Fibroblast of lung (primary cell): ENCODE data around the gene MUC2. TPM values are rescaled to one million over a fixed set of nuclear protein-coding genes. Genes with fewer than 3 reads are reported as not detected.

Experiments
- DNase-seq, 2 donors: peaks; one replicate each; pipeline versions ENCODE4 v3.0.0 to v3.0.0-alpha.2; 2010; ENCODE audit warnings: low read depth in 2 of 2
- H2AFZ ChIP-seq: 2 replicates; pipeline ENCODE4 v1.5.1; 2012; ENCODE audit warnings: low read length, control low read depth, inconsistent platforms
- H3K27ac ChIP-seq: 2 replicates; pipeline ENCODE4 v1.5.1; 2011; ENCODE audit warnings: low read length, control low read depth; ENCODE audit not compliant: insufficient read depth
- H3K27me3 ChIP-seq: 2 replicates; pipeline ENCODE4 v1.5.1; 2011; ENCODE audit warnings: mild to moderate bottlenecking, low read length; ENCODE audit not compliant: control insufficient read depth, insufficient read depth
- H3K36me3 ChIP-seq: 2 replicates; pipeline ENCODE4 v1.5.1; 2011; ENCODE audit warnings: low read length; ENCODE audit not compliant: control insufficient read depth, insufficient read depth
- H3K4me1 ChIP-seq: 2 replicates; pipeline ENCODE4 v1.5.1; 2011; ENCODE audit warnings: low read length; ENCODE audit not compliant: control insufficient read depth, insufficient read depth; ENCODE audit errors: extremely low read depth
- H3K4me2 ChIP-seq: 2 replicates; pipeline ENCODE4 v1.5.1; 2011; ENCODE audit warnings: low read length, control low read depth; ENCODE audit not compliant: insufficient read depth; ENCODE audit errors: extremely low read depth
- H3K4me3 ChIP-seq, 4 experiments: fragments of 200-600 bp in 1 of 4; sonication (generic) in 1 of 4; replicated peaks in 1 of 4; 2 replicates each; pipeline ENCODE4 v1.5.1; 2011 to 2016; ENCODE audit warnings: low read length in 4 of 4, low read depth in 3 of 4, mild to moderate bottlenecking in 3 of 4, control low read depth in 2 of 4, inconsistent platforms in 1 of 4, mixed read lengths in 1 of 4; ENCODE audit not compliant: insufficient read depth in 1 of 4; ENCODE audit errors: control extremely low read depth in 1 of 4
- H3K79me2 ChIP-seq: 2 replicates; pipeline ENCODE4 v1.5.1; 2012; ENCODE audit warnings: mild to moderate bottlenecking, low read length, inconsistent platforms; ENCODE audit not compliant: control insufficient read depth, insufficient read depth
- H3K9ac ChIP-seq: 2 replicates; pipeline ENCODE4 v1.5.1; 2011; ENCODE audit warnings: mild to moderate bottlenecking, low read length, control low read depth; ENCODE audit not compliant: insufficient read depth
- H3K9me3 ChIP-seq: 2 replicates; pipeline ENCODE4 v1.5.1; 2012; ENCODE audit warnings: low read depth, low read length; ENCODE audit not compliant: control insufficient read depth, insufficient read depth
- H4K20me1 ChIP-seq: 2 replicates; pipeline ENCODE4 v1.5.1; 2011; ENCODE audit warnings: low read length; ENCODE audit not compliant: control insufficient read depth, insufficient read depth; ENCODE audit errors: extremely low read depth
- EZH2 ChIP-seq: IDR thresholded peaks from 2 replicates; pipeline ENCODE4 v1.5.1; 2012; ENCODE audit warnings: low read length, control low read depth, mild to moderate bottlenecking; ENCODE audit errors: missing control alignments
- polyA plus RNA-seq, 2 donors: library from polyadenylated mRNA; depleted of rRNA in 1 of 2; stranded (reverse) in 1 of 2; unstranded in 1 of 2; fragments of >200 nt; gene quantifications; 2 replicates each; pipeline ENCODE4 v1.2.1, GENCODE V29; 2011 to 2012; ENCODE audit warnings: missing spikeins in 1 of 2
- total RNA-seq: library from RNA; depleted of rRNA; stranded (reverse); fragments of >200 nt; gene quantifications from 2 replicates; pipeline ENCODE4 v1.2.1, GENCODE V29; 2014
- TF ChIP-seq, protein P1 (sequence below), 2 donors: IDR thresholded peaks in 1 of 2; conservative IDR thresholded peaks in 1 of 2; 1 replicate in 1 of 2; 2 replicates in 1 of 2; pipeline ENCODE4 v1.5.1; 2011 to 2012; ENCODE audit warnings: low read length in 2 of 2, control low read depth in 1 of 2, inconsistent platforms in 1 of 2, low read depth in 1 of 2, mild to moderate bottlenecking in 1 of 2

The MUC2 gene
- total and polyA plus RNA-seq, 2 donors (not counting 1 experiment from before 2014, with no cell fraction given): not detected

DNA sequence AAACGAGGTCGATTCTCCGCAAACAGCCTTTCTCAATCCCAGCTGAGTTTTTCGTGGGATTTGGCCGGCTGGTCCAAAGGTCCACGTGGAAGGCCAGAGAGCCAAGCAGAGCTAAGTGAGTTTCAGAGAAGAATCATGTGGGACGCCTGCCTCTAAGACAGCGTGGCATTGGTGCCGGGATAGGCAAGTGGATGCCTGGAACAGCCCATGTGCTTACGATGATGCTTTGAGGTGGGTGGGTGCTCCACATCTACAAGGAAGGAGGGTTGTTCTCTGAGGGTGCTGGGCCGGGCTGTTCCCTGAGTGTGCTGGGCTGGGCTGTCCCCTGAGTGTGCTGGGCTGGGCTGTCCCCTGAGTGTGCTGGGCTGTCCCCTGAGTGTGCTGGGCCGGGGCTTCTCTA lies 41.4 kb downstream of the MUC2 start:
- H3K27ac ChIP-seq: no peak overlapping the region
- H3K4me1 ChIP-seq: no peaks in the 10 kb centered on the region
- TF ChIP-seq EZH2: no peak
- TF ChIP-seq, protein P1, sequence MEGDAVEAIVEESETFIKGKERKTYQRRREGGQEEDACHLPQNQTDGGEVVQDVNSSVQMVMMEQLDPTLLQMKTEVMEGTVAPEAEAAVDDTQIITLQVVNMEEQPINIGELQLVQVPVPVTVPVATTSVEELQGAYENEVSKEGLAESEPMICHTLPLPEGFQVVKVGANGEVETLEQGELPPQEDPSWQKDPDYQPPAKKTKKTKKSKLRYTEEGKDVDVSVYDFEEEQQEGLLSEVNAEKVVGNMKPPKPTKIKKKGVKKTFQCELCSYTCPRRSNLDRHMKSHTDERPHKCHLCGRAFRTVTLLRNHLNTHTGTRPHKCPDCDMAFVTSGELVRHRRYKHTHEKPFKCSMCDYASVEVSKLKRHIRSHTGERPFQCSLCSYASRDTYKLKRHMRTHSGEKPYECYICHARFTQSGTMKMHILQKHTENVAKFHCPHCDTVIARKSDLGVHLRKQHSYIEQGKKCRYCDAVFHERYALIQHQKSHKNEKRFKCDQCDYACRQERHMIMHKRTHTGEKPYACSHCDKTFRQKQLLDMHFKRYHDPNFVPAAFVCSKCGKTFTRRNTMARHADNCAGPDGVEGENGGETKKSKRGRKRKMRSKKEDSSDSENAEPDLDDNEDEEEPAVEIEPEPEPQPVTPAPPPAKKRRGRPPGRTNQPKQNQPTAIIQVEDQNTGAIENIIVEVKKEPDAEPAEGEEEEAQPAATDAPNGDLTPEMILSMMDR (conservative IDR thresholded peaks at IDR 0.05 in 1 of 2, IDR thresholded peaks at IDR 0.05 in 1 of 2; ENCODE audit: low read depth in 1 of 2, low read length in 2 of 2): no peak
- no peak overlapping the region for H3K9ac ChIP-seq
- H2AFZ ChIP-seq: no peak overlapping the region
- no peaks in the 10 kb centered on the region for H3K9me3 ChIP-seq
- H3K4me3 ChIP-seq: no peak overlapping the region
- H3K36me3 ChIP-seq: no peaks in the 10 kb centered on the region
- no peaks in the 10 kb centered on the region for H3K79me2 ChIP-seq
- H3K27me3 ChIP-seq: no peaks in the 10 kb centered on the region
- DNase-seq: no peak
- no peak overlapping the region for H3K4me2 ChIP-seq
- no peaks in the 10 kb centered on the region for H4K20me1 ChIP-seq

DNA sequence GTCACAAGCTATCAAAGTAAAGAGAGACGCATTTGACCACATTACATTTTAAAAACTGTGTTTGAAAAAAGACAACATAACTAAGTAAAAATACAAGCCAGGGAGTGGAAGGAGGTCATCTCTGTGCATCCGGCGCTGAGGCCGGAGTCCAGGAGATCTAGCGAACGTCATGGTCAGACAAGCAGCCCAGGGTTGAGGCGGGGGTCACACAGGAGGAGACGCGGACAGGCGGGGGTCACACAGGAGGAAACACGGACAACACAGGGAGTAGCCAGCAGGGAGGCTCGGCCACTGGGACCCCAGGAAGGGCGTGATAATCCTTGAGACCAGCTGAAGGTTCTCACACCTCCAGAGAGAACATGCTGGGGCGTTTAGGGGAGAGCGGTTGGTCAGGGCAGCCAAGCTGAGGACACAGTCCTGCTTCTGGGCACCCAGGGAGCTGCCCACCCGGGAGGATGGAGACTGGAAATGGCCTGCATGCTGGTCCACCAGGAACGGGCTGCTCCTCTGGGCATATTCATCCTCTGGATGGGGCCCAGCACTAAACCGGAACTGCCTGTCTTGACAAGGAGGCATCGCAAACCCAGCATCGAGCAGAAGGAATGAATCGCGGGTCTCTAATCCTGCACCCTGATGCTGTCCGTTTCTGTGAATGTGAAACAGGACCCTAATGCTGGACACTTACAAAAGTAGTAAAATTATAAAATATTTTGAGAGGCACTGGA lies 42.2 kb downstream of the MUC2 start:
- no peaks in the 10 kb centered on the region for H3K36me3 ChIP-seq
- no peak overlapping the region for H3K4me3 ChIP-seq
- H3K9ac ChIP-seq: no peak overlapping the region
- H3K4me1 ChIP-seq: no peaks in the 10 kb centered on the region
- no peaks in the 10 kb centered on the region for H3K27me3 ChIP-seq
- no peaks in the 10 kb centered on the region for H3K9me3 ChIP-seq
- H3K4me2 ChIP-seq: no peak overlapping the region
- no peak overlapping the region for H2AFZ ChIP-seq
- no peak overlapping the region for H3K27ac ChIP-seq
- no peak for DNase-seq
- no peaks in the 10 kb centered on the region for H3K79me2 ChIP-seq
- no peaks in the 10 kb centered on the region for H4K20me1 ChIP-seq
- TF ChIP-seq EZH2: no peak
- TF ChIP-seq, protein P1 (conservative IDR thresholded peaks at IDR 0.05 in 1 of 2, IDR thresholded peaks at IDR 0.05 in 1 of 2; ENCODE audit: low read depth in 1 of 2, low read length in 2 of 2): no peak

DNA sequence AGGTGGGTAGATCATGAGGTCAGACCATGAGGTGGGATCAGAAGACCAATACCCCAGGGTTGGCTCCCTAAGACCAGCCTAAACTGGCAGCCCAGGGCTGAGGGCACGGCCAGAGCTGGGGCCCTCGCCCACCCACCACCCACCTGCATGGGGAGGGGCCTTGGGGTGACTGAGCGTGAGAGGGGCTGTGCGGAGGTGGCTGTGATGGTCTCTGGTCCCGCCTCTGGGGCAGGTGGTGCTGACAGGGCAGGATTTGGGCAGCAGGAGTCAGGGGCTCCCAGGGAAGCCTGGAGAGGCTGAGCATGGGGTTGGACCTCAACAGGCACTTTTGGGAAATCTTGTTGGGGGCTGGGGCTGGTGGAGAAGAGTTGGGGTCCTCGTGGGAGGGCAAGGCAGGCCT lies 43.3 kb downstream of the MUC2 start:
- Histone ChIP-seq H3K27me3 (no peaks in the 10 kb centered on the region), H3K9me3 (no peaks in the 10 kb centered on the region), H2AFZ (no peak overlapping the region), H3K36me3 (no peaks in the 10 kb centered on the region), H3K4me2 (no peak overlapping the region), H3K9ac (no peak overlapping the region), H3K4me1 (no peaks in the 10 kb centered on the region), H3K4me3 (no peak overlapping the region), H3K27ac (no peak overlapping the region), H4K20me1 (no peaks in the 10 kb centered on the region), H3K79me2 (no peaks in the 10 kb centered on the region)
- no peak for DNase-seq
- TF ChIP-seq EZH2: no peak
- TF ChIP-seq, protein P1 (conservative IDR thresholded peaks at IDR 0.05 in 1 of 2, IDR thresholded peaks at IDR 0.05 in 1 of 2; ENCODE audit: low read depth in 1 of 2, low read length in 2 of 2): no peak
